8988T (cell line): ENCODE measurements around the gene PLEK.
"Not testable (repeated sequence)": the region's sequence is repeated elsewhere in the genome, so short reads cannot be mapped to it uniquely, and the experiment has no call there.

ENCODE experiments used
- DNase-seq: peaks from one replicate; pipeline ENCODE4 v3.0.0; 2011

The PLEK gene, protein sequence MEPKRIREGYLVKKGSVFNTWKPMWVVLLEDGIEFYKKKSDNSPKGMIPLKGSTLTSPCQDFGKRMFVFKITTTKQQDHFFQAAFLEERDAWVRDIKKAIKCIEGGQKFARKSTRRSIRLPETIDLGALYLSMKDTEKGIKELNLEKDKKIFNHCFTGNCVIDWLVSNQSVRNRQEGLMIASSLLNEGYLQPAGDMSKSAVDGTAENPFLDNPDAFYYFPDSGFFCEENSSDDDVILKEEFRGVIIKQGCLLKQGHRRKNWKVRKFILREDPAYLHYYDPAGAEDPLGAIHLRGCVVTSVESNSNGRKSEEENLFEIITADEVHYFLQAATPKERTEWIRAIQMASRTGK

DNA sequence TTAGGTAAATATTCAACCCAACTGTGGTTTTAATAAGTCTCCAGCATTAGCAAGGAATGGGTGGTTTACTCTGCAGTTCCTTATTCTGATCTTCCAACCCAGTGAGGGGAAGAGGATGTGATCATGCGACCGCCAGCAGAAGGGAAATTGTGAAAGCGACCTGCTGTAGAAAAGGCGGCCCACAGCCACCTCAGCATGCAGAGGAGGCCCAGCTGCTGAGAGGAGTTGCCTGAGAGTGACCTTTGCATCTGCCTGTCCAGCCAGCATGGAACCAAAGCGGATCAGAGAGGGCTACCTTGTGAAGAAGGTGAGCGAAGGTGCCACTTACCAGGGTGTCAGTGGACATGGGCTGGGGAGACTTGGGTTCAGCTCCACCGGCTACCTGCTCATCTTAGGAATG lies at the start of gene PLEK:
Gene PLEK, plus strand, starts transcription at position 196 of the 400 bp plus-strand sequence. Its CDS starts 70 bp downstream, at position 266.
- no peak for DNase-seq

DNA sequence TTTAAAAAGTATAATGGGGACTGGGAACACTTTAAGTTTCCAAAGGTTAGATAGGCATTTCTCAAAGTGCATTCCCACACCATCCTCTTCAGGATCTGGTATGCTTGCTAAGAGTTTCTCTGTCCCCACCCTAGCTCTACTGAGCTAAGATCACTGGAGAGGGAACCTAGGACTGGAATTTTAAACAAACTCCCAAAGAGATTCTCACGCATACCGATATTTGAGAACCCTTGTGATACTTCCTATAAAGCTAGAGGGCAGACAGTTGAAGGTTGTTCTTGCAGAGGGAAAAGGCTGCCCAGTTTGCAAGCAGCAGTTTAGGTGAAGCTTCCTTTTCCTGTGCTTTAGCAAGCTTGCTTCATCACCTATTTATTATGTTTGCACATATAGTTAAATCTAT lies 49.0 kb upstream of the PLEK start:
- DNase-seq, result no peak

DNA sequence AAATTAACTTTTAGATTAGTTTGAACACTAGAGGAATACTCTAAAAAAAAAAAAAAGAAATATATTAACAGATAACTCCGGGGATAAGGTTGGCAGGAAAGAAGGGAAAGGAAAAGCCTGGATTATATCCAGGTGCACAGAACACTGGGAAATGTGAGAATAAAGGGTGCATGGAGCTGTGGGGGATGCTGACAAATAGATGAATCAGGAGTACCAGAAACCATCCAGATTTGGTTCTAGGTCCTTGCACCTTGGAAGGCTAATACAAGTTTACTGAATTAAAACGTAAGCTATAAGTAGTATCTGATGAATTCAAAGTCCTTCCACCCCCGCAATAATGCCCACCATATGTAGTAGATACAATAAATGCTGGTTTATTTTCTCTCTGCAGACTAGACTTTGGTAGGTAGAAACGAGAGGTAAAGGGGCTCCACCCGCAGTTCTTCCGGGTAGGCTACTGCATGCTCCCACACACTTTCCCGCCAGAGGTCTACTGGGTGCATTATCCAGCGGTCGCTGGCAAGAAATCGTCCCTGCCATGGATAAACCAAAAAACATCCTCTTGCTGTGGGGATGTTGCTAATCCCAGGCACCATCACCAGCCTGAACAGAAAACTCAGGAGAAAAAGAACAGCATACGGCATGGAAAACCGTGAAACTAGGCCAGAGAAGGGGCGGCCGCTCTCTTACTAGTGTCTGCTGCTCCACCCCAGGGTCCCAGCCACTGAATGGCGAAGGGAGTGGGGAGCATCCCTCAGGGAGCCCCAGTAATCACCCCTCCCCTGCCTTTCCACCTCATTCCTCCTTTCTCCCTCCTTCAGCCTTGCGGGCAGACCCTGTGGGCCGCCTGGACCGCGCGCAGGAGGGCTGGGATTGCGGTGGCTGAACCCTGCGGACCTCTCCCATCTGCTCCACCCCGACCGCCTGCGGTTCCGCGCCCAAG lies 46.8 kb upstream of the PLEK start:
- no peak for DNase-seq

DNA sequence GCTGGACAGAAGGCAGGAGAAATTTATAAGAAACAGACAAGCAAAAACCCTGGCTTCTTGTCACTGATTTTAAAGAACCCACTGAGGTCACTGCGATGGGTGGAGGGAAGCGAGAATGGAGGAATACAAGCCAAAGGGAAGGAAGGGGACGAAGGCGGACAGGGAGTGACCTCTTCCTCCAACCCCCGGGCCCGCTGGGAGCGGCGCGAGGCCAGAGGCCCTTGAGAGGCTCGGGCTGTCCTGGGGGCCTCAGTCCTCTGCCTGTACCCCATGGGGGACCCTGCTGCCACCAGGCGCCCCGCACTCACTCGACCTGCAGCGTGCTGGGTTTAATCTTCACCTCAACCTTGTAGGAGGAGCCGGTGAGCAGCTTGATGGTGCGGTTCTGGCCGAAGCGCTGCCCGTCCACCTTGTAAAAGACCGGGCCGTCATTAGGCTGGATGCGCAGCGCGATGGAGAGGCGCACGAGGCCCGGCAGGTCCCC lies 46.1 kb upstream of the PLEK start:
- DNase-seq, result no peak

DNA sequence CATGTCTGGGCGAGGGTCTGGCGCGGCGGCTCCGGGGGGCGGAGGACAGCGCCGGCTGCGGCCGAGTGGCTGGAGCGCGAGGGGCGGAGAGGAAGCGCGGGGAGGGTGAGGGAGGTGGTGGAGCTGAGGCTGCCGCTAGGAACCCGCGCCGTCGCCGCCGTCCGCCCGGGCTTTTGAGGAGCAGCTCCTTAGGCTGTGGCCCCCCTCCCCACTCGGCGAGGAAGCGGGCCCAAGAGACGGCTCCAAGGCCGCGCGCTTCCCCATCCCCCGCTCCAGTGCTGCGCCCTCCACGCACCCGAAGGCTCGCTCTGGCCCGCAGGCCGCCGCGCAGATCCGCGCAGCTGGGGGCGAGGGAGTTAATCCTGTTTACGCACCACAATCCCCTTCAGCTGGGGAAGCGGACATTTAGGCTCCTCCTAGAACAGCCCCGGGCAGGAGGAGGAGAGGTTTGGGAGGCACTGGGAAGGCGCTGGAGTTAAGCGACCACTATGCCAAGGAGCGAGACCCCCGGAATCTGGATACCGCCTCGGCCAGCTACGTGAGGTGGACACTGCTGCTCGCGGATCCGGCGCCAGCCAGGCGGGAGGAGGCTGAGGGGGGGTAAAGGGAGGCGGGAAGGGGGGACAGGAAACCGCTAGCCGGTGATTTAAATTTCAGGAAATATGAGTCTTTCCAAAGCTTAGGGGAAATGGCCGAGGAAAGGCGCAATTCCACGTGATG lies 45.5 kb upstream of the PLEK start, which contains the start of gene CNRIP1:
Gene CNRIP1, minus strand, starts transcription at position 552 of the 720 bp plus-strand sequence. Its CDS starts 549 bp downstream, at position 3.
- DNase-seq, result no peak

DNA sequence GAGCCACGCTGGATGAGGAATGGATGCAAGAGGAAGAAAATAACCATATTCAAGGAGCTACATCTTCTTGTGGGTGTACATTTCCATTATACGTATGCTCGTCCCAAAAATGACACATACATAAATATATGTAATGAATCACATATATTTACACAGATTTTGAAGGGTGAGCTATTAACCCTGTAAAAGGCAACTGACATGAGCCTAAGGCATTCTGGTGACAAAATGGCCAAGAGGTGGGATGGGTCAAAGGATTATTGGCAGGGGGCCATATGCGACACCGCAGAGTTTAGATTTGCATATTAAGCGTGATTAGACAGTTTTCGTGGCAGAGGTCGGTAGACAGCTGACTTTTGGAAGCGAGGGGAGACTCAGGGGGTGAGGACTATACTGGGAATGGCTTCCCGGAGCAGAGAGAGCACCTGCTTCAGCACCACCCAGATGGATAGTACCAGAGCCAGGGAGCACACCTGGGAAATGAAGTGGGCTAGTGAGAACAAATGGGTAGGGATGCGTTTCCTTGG lies 44.9 kb upstream of the PLEK start:
- no peak for DNase-seq

DNA sequence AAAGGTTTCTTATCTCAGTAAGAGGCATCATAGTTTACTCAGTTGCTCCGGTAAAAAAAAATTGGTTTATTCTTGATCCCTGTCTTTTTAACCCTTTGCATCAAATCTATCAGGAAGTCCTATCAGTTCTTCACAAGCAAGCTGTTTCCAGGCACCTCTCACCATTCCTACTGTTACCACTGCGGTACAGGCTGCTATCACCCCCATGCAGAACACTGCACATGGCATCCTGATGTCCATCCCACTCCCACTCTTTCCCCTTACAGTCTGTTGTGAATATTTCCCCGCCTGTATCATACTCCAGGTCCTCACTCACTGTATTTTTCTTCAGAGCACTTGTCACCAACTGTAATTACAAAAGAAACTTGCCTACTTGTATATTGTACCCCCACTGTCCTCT lies 40.0 kb upstream of the PLEK start:
- DNase-seq, result no peak

DNA sequence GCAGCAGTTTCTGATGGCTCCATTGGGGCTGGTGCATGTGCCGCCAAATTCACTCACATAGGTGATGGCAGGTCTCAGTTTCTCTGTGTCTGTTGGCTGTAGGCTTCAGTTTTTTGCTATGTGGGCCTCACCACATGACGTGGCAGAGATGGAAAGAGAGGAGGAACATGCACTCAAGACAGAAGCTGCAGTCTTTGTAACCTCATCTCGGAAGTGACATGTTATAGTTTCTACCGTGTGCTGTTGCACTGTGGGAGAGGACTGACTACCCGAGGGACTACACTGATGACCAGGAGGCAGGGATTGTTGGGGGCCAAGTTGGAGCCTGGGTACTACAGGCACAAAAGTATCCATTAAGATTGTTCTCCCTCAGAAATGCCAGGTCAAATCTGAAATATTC lies 36.2 kb upstream of the PLEK start:
- DNase-seq, result no peak

DNA sequence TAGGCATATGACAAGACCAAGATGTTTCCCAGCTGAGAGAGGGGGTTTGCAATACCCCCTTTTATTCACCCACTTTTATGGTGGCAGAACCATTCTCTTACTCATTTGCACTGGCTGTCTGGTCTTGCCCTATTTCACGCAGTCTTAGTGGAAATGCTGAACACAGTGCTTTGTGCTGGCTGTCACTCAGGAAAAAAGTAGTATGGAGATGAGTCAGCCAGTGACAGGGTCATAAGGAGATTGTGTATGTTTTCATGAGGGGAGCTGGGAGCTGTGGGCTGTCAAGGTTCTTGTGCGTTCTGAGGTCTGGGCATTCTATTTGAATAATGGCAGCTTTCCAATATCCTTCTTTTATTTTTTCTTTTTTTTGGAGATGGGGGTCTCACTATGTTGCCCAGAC lies 34.4 kb upstream of the PLEK start:
- DNase-seq, result no peak

DNA sequence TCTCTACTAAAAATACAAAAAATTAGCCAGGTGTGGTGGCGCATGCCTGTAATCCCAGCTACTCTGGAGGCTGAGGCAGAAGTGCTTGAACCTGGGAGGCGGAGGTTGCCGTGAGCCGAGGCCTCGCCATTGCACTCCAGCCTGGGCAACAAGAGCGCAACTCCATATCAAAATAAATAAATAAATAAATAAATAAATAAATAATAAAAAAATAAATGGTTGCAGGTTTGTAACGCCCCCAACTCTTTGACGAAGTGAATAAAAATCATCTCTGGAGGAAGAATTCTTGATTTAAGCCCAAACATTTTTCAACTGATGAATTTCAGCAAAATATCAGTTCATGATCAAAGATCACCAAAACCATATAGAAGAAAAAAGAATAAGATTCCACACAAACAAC lies 32.1 kb upstream of the PLEK start:
- DNase-seq, result no peak

DNA sequence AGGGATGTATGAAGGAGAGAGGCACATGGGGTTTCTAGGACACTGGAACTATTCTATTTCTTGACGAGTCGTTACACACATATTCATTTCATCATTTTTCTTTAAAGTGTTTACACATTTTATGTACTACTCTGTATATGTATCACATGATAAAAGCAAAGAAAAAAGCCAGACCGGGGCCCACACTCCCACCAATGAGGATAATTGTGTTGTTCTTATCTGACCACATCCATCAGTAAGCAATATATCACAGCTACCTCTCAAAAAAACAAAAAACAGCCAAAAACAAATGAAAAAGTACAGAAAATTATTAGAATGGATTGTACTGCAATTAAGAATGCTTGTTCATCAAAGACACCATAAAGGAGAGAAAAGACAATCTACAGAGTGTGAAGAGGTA lies 31.2 kb upstream of the PLEK start:
- DNase-seq, result no peak

DNA sequence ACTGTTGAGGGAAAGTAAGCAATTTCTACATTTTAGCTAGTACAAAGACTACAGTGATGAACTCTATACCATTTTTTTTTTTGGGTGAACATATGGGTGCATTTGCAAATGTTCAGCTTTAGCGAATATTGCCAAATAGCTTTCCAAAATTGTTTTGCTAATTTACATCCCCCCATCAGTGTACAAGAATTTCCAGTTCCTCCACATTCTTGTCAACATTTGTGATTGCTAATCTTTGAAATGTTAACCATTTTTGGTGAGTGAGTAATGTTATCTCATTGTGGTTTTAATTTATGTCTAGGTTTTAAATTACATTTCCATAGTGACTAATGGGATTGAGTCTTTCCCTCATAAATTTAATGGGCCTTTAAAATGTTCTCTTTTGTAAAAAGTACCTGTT lies 28.9 kb upstream of the PLEK start:
- DNase-seq, result no peak

DNA sequence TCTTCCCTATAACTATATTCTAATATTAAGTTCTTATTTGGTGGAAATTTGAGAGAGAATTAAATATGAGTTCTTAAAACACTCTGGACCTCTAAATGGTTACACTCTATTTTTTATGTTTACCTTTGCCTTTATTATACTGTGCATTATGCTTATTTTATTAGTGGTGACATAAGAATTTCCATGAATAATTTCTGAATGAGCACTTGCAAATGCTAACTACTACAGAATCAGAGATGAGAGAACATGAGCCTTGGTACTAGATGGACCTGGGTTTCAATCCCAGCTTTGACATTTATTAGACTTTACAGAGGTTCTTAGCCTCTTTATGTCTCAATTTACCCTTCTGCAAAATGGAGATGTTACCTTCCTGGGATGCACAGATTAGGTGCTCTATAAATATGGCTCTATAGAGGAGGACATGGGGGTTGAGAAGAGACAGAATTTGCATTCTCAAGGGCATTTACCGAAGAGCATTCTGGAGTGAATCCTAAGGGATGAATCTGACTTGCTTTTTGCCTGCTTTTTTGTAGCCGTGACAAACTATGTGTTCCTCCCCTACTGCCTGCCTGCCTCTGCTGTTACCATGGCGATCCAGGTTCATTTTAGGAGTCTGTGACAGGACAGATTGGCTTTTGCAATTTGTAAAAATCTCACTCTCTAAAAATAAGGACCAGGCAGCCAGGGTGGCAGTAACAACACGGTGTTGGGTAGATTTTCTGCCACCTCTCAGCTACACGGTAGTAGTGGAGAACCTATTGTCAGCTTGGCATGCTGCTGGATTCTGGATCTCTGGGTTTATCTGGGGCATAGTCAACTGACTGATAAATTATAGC lies 24.6 kb upstream of the PLEK start:
- no peak for DNase-seq

DNA sequence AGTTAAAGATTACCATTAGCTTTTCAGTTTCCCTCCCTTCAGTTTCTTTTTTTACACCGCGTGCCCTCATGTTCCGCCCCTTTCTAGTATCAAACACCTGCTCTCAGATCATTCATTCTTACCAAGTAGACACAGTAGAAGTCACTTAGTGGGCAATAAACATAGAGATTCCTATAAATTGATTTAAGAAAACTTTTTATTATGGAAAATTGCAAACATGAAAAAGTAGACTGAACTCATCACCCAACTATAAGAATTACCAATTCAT lies 24.1 kb upstream of the PLEK start:
- DNase-seq, result no peak

DNA sequence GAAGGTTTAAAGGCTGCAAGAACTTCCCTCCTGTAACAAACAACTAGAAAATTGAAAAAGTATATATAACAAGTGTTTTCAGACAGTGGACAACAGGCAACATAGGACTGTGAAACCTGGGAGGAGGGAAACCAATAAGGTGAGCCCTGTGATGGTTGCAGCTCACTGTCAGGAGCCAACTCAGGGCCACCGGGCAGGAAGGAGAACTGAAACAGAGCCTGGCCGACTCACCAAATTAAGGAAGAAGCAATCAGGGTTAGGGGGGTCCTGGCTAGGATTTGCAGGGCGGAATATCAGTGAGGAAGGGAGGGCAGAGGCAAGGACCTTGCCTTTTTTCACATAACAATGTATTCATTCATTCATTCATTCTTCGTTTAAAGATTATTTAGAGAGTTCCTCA lies 23.5 kb upstream of the PLEK start:
- no peak for DNase-seq

DNA sequence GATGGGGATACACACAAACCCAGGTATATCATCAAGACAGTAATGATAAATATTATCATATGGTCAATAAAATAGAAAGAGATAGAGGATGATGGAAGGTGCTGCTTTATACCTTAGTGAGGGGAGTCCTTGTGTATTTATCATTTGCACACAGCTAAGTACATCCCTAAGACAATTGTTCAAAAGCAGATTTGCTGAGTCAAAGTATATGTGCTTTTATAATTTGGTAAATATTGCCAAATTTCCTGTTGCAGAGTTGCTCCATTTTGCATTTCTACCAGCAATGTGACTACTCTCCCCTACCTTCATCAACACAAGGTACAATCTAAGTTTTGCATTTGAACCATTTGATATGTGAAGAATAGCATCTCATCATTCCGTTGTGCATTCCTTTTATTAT lies 22.6 kb upstream of the PLEK start:
- no peak for DNase-seq

DNA sequence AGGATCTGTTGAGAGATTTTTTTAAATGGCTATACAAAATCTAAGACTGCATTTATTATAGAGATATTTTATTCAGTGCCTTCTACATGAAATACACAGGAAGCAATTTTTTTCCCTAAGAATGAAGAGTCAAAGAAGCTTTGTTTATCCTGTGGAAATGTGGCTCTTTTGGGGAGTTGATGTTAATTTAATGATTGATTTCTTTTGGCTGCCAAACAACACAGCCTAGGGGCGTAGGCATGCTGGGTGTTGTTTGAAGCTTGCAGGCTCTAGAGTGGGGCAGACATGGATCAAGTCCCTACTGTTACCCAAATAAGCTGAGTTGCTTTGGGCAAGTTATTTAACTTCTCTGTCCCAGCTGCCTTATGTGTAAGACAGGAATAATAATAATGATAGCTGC lies 21.1 kb upstream of the PLEK start:
- no peak for DNase-seq

DNA sequence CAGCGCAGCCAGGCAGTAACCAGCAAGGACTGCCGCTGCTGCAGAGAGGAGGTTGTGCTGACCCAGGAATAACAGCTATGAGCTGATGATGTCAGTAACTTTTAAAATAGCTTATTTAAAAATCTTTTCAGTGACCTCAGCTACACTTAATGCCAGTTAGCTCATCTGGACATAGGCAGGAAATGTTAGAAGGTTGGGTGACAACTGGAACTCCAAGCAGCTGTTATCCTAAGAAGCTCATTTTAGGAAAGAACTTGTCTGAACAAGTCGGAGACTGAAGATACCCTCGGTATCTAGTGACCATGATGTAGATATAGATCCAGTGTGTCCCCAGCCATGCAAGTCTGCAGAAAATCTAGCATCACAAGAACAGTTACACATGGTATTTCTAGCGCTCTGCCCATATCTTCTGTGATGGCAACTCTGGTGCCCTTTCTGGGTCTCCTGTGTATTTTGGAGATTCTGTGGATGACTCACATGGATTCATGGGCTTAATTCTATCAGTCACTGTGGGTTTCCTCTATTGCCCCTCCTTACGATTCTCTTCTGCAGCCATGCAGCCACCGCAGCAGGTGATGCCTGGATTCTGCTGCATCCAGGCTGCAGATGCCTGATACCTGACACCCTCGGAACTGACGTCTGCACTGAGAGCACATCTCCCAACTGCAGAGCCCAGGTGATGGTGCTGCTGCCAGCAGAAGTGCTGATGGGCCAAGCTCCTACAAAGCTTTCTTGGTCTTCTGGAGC lies 19.8 kb upstream of the PLEK start:
- DNase-seq, result no peak

DNA sequence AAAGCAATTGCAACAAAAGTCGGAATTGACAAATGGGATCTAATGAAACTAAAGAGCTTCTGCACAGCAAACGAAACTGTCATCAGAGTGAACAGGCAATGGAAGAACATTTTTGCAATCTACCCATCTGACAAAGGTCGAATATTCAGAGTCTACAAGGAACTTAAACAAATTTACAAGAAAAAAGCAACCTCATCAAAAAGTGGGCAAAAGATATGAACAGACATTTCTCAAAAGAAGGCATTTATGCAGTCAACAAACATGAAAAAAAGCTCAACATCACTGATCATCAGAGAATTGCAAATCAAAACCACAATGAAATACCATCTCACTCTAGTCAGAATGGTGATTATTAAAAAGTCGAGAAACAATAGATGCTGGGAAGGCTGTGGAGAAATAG lies 16.0 kb upstream of the PLEK start:
- not testable (repeated sequence) for DNase-seq

DNA sequence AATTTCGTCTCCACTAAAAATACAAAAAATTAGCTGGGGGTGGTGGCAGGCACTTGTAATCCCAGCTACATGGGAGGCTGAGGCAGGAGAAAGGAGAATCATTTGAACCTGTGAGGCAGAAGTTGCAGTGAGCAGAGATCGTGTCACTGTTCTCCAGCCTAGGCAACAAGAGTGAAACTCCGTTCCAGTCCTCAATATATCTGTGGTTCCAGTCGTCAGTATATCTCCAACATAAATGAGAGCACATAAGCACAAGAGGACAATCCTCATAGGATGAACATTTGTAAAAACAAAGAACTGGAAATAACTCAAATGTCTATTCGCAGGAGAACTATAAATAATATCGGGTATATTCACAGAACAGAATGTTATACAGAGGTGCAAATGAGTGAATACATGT lies 13.1 kb upstream of the PLEK start:
- no peak for DNase-seq

DNA sequence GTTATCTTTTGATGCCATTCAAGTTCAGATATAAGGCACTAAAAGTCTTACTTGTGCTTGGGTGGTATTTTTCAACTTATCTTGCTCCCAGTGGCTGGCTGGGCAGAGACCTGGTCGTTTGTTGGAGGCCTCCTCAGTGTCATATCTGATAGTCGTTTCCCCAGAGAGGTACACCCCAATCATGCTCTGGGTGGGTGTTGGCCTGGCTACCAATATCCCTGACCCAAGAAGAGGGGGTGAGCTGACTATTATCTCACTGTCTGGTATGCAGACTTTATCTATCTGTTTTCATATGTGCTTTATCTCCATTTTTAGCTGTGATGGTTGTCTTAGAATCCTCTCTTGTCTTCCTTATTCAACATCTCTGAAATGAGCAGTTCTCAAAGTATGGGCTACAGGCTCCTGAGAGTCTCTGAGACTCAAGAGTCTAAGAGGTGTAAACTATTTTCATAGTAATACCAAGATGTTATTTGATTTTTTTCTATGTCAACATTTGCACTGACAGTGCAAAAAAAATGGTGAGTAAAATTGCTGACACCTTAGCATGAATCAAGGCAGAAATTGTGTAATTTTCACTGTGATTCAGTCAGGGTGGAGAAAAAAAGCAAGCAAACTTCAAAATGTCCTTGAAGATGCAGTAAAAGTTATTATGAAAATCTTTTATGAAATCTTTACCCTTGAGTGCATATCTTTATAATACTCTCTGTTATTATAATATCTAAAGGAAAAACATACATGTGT lies 12.3 kb upstream of the PLEK start:
- DNase-seq, result no peak
